ENCODE results near the gene COL21A1.

COL21A1 gene

GRCh38 chr6:56101141-56101553 is 146.2 kb downstream of the COL21A1 start:
- DNase-seq = no peak

- peak; percentile 64 for DNase-seq
These were observed 150.3 kb downstream of the COL21A1 start for GRCh38 chr6:56096946-56097621.

- peak; percentile 73 for DNase-seq
These were observed 150.8 kb downstream of the COL21A1 start for GRCh38 chr6:56096541-56096940.

- no peak for DNase-seq
These were observed 153.6 kb downstream of the COL21A1 start for GRCh38 chr6:56093776-56094175.

- peak; percentile 80 for DNase-seq
These were observed 156.1 kb downstream of the COL21A1 start for GRCh38 chr6:56091159-56091869.

GRCh38 chr6:56088641-56089040 is 158.7 kb downstream of the COL21A1 start:
- DNase-seq = no peak

- peak; percentile 33 for DNase-seq
These were observed 160.0 kb downstream of the COL21A1 start for GRCh38 chr6:56087421-56087820.

GRCh38 chr6:56079751-56080540 is 167.4 kb downstream of the COL21A1 start:
- DNase-seq = no peak

GRCh38 chr6:56076033-56076432 is 171.3 kb downstream of the COL21A1 start:
- peak; percentile 19 for DNase-seq

- DNase-seq = peak; percentile 36
These were observed 173.6 kb downstream of the COL21A1 start for GRCh38 chr6:56073761-56074160.

GRCh38 chr6:56073315-56073714 is 174.1 kb downstream of the COL21A1 start:
- no peak for DNase-seq

GRCh38 chr6:56072856-56073255 is 174.5 kb downstream of the COL21A1 start:
- no peak for DNase-seq

GRCh38 chr6:56065408-56065807 is 182.0 kb downstream of the COL21A1 start:
- DNase-seq = peak; percentile 43

- DNase-seq = peak; percentile 50
These were observed 184.5 kb downstream of the COL21A1 start for GRCh38 chr6:56062836-56063235.

GRCh38 chr6:56058636-56059035 is 188.7 kb downstream of the COL21A1 start:
- DNase-seq = no peak

- DNase-seq = no peak
These were observed 192.2 kb downstream of the COL21A1 start for GRCh38 chr6:56055081-56055704.

- DNase-seq = no peak
These were observed 196.2 kb downstream of the COL21A1 start for GRCh38 chr6:56051202-56051598.

- no peak for DNase-seq
These were observed 196.7 kb downstream of the COL21A1 start for GRCh38 chr6:56050530-56051201.

- DNase-seq = no peak
These were observed 198.8 kb downstream of the COL21A1 start for GRCh38 chr6:56048601-56049000.

GRCh38 chr6:56047931-56048540 is 199.3 kb downstream of the COL21A1 start:
- peak; percentile 20 for DNase-seq

GRCh38 chr6:56046576-56046975 is 200.8 kb downstream of the COL21A1 start:
- no peak for DNase-seq

GRCh38 chr6:56043761-56044160 is 203.6 kb downstream of the COL21A1 start:
- no peak for DNase-seq

Measured in NCI-H69 (cell line).